C4-2B (cell line): ENCODE data around the gene ITGB2.

Source experiments
- H3K27ac ChIP-seq: fragments of 450-650 bp; 2 replicates; pipeline ENCODE4 v1.5.1; 2017
- CTCF ChIP-seq: fragments of 450-650 bp; conservative IDR thresholded peaks from 2 replicates; pipeline ENCODE4 v1.5.1; 2017; ENCODE audit warnings: mild to moderate bottlenecking
- ZFX ChIP-seq: fragments of 450-650 bp; IDR thresholded peaks from 2 replicates; pipeline ENCODE4 v1.6.1; 2017

Gene ITGB2

GRCh38 chr21:44943005-44943685 is 22.4 kb upstream of the ITGB2 start:
- no peak overlapping the region for H3K27ac ChIP-seq
- no peak for TF ChIP-seq ZFX
- TF ChIP-seq CTCF, result no peak

- H3K27ac ChIP-seq, result no peak overlapping the region
- no peak for TF ChIP-seq ZFX
- no peak for TF ChIP-seq CTCF
Observed at GRCh38 chr21:44942566-44942965, 21.9 kb upstream of the ITGB2 start.

GRCh38 chr21:44941567-44941966 is 20.9 kb upstream of the ITGB2 start:
- TF ChIP-seq CTCF (no peak), ZFX (no peak)
- no peak overlapping the region for H3K27ac ChIP-seq

- peak overlapping the region; percentile 79 for H3K27ac ChIP-seq
- TF ChIP-seq CTCF (no peak), ZFX (no peak)
Observed at GRCh38 chr21:44940116-44940631, 19.5 kb upstream of the ITGB2 start.

- TF ChIP-seq ZFX (0 out of 2 replicates have a peak, but pooled peaks have one; percentile 18), CTCF (no peak)
- peak within 1 kb of the TSS; percentile 79 for H3K27ac ChIP-seq
Observed at GRCh38 chr21:44939532-44940115, 18.9 kb upstream of the ITGB2 start, which contains the start of gene SLX9. TSS of gene SLX9 (plus strand) at chr21:44940029. CDS start at chr21:44940058, 29 bp downstream.

GRCh38 chr21:44938772-44939531 is 18.3 kb upstream of the ITGB2 start:
- peak overlapping the region; percentile 79 for H3K27ac ChIP-seq
- TF ChIP-seq ZFX, result no peak
- TF ChIP-seq CTCF, result no peak

- no peak overlapping the region for H3K27ac ChIP-seq
Observed at GRCh38 chr21:44935533-44935927, 14.8 kb upstream of the ITGB2 start.

More at GRCh38 chr21:44935533-44935927, 14.8 kb upstream of the ITGB2 start:
- TF ChIP-seq CTCF, result no peak
- no peak for TF ChIP-seq ZFX
